Stimulated activated CD8-positive, alpha-beta memory T cell treated with anti-CD3 and anti-CD28 coated beads, Interleukin-2, amount 100 ng/mL, for 1 hour (primary cell): ENCODE measurements around the gene HPS1.
"Not testable (repeated sequence)": the region's sequence is repeated elsewhere in the genome, so short reads cannot be mapped to it uniquely, and the experiment has no call there.

Experiments
- DNase-seq, 2 donors: peaks; one replicate each; pipeline ENCODE4 v3.0.0-alpha.2; 2020; ENCODE audit warnings: low read depth in 2 of 2

Gene HPS1

DNA sequence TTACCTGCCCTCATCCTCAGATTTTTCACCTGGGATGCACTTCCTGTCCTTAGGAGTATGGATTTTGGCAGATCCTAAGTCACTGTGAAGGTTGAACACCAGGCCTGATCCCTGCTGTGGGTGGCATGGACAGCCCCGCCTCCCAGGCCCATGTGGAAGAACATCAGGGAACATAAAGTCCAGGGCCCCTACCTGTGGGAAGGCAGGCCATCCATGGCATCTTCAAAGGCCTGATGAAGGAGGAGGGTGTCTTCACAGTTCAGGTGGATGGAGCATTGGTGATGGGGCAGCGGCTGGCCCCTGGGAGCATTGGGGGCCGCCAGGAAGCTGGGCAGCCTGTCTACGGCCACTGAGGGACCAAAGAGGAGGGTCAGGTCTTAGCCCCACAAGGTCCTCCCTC lies 56.3 kb downstream of the HPS1 start:
- DNase-seq, result no peak

DNA sequence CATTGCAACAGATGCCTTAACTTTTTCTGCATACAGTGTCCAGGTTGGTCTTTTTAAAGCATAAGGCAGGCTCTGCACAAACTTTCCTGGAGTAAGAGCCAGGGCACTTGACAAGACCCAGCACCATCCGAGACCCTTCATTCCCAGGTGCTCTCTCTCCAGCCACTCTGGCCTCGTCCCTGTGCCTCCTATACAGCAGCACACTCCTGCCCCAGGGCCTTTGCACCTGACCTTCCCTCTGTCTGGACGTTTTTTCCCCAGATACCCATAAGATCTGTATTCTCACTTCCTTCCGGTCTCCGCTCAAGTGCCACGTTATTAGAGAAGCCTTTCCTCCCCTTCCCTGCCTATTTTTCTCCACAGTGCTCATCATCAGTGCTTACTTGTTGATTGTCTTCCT lies 57.3 kb downstream of the HPS1 start:
- DNase-seq, result no peak

DNA sequence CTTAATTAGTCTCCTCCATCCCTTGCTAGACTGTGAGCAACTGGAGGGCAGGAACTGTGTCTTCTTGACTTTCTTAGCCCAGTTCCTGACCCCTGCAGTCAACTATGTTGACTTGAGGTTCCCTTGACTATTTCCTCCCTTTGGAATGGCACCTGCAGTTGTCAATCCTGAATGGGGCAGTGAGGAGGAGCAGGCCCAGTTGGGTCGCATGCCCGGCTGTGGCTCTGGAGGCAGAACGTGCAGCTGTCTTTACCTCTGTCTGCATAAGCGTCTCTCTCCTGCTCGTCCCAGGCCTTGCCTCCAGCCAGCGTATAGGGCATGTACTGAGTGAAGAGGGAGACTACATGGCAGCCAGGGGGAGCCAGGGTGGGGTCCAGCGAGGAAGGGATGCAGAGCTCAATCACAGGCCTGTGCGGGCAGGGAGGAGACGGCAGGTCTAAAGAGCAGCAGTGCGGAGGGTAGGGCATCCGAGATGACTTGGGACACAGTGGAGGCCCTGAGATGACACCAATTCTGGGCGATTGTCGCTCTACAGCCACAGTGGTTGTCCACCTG lies 58.6 kb downstream of the HPS1 start:
- DNase-seq, result no peak

DNA sequence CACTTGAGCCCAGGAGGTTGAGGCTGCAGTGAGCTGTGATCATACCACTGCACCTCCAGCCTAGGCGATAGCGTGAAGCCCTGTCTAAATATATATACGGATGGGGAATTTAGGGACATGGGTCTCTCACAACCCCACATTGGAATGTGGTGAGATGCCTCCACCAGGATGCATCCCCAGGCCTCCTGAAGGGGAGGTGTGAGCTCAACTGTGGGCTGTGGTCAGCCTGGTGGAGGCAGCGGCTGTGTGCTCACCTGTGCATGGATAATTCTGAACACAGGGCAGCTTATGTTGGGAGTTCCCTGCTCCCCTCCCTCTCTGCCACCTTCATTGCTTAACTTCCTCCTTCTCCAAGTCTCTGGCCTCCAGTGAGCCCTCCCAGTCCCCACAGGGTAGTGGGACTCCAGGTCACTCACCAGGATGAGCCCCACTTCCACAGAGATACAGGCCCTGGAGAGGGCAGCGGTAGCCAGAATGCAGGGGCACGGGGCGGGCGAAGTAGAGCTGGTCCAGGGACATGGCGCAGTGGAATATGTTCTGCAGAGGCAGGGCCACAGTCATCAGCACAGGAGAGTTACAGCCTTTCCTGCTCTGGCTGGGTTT lies 62.1 kb downstream of the HPS1 start:
- no peak for DNase-seq

DNA sequence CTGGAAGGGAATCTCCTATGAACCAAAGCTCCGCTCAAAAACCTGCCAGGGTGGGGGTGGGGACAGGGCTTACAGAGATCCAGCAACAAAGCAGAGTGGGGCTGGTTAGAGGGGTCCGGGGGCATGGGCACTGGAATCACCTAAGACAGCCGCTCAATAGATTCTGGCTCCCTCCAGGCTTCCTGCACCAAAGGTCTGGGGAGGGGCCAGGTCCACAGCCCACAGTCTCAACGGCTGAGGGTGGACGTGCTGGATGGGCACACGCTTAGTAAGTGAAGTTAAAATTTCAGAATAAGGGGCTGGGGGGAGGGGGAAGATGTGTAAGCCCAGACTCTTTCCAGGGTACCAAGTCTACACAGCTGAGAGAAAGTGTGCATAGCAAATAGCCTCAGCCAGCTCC lies 62.9 kb downstream of the HPS1 start:
- DNase-seq, result no peak

- not testable (repeated sequence) for DNase-seq
These were observed 63.5 kb downstream of the HPS1 start for GRCh38 chr10:98383134-98383667.

- no peak for DNase-seq
These were observed 64.0 kb downstream of the HPS1 start for GRCh38 chr10:98382691-98383101.

- DNase-seq, result no peak
These were observed 66.0 kb downstream of the HPS1 start for GRCh38 chr10:98380493-98381339.

- DNase-seq, result no peak
These were observed 68.0 kb downstream of the HPS1 start for GRCh38 chr10:98378722-98379121.

GRCh38 chr10:98377536-98377935 lies 69.2 kb downstream of the HPS1 start:
- no peak for DNase-seq

DNA sequence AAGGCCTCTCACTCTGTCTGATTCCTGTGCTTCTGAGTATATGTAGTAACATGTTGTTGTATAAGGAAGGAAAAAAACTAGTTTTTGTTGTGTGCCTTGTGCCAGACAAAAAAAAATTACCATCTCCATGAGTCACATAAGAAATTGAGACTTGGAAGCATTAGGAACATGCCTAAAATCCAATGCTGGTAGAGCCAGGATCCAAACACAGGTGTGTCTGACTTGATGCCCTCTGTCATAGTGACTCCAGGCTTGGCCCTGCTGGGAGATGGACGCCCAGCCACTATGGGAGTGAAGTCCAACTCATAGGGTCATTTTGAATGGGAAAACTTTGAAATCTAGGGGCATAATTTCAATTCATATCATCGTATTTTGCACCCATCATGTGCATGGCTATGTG lies 69.7 kb downstream of the HPS1 start:
- DNase-seq, result no peak

DNA sequence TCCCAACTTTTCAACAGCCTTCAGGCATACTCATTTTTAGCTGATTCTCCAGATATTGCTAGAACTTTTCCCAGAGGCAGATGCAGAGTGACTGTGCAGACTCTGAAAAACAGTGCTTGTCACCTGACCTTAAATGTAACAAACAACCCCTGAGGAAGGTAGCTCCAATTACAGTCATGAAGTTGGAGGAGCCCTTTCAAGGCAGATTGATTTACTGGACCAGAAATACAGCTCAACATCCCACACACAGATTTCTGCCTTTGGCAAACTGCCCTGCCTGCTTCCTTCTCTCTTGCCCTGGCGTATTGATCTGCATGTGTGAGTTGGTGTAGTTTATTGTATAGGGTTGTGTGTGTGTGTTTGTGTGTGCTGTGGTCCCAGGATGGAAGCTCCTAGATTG lies 70.2 kb downstream of the HPS1 start:
- no peak for DNase-seq

DNA sequence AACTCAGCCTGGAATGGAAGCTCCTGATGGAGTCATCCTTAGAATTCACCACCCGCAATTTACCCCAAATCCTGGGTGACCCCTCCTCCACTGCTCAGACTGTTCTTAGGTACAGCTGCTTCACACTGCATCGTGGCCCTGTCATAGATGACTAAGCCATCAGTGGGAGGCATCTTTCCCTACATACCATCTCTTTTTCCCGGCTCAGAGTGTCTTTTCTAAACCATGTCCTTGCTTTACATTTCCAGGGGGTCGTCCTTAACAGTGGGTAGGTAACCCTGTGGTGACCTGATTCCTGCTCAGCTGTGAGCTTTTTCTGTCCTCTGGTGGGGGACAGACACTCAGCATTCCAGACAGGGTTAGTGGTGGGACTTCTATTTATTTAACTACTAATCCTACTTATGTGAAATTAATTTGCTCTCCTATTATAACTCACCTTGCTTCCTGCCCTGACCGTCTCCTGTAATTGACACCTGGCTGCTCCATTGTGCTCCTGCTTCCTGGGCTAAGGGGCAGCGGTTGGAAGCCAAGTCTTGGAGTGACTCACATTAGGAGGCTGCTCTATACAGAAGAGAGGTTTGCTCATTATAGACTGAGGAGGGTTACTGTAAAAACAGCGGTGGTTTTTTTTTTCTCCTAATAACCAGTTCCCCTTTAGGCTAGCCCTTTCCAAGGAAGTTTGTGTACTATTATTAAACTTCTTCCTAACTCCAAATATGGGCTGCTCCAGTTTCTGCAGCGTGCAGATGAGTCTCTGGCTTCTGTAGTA lies 72.3 kb downstream of the HPS1 start:
- DNase-seq, result no peak

DNA sequence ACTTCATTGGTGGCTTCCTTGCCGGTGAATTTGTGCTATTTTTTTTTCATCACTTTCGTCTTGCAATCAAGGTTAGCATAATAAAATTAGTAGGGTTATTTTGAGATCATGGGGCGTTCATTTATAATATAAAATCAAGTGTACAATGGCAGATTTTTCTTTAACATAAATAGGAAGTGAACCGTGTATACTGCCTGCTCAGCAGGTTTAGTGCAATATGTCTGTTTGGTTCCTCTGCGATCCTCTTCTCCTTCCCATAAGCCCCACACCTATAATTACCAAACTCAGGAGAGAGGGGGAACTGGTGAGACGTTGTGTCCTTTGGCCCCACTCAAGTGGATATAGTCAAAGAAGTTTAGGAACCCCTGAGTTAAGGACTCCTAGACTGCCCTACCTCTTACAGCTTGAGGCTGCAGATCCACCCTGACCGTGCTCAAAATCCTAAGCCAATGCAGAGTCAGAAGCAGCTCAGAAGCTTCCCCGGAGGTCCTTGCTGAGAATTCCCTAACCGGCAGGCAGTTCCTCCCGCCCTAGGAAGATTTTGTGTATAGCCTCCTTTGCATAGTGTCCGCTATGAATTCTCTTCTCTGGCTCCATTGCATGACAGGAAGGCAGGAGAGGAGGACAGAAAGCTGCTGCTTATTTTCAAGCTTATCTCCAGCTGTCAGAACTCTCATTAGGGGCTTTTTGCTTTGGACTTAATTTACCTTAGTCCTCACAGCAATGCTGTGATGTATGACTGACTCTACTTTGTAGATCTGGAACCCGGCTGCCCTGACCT lies 73.3 kb downstream of the HPS1 start:
- DNase-seq, result no peak

- no peak for DNase-seq
These were observed 75.6 kb downstream of the HPS1 start for GRCh38 chr10:98370831-98371820.

DNA sequence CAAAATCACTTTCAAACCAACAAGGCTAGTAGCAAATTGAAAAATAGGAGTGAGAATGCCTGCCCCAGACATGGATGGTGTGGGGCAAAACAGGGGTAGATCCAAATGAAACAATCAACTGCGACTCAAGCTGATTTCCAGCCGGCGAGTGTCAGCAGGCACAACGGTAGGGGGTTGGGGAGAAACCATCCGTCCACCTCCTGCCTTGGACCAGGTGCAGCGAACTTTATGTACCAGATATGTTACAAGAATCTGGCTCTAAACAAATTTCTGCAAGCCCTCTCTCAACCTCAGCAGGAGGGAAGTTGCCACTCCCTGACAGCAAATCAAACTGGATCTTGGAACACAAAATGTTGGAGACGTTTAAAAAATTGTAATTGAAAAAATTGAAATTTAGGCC lies 76.9 kb downstream of the HPS1 start:
- no peak for DNase-seq

DNA sequence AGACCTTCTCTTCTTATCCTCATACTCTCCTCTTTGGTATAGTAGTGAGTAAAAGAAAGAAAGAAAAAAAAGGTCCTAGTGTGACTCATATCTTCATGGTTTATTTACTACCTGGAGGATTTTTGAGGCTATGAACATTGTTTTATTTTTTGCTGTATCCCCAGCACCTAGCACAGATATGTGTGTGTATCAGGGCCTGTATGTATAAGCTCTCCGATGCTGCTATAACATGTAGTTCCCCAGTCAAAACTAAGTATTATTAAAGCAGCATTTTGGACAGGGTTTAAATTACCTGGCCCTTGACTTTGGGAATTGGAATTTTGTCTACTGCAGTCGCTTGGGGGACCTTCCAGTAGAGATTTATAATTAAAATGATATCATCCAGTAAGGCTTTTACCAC lies 78.1 kb downstream of the HPS1 start:
- DNase-seq, result no peak

- no peak for DNase-seq
These were observed 78.9 kb downstream of the HPS1 start for GRCh38 chr10:98367604-98368451.
